ENCODE data around the gene GDPD5.

Gene GDPD5

DNA sequence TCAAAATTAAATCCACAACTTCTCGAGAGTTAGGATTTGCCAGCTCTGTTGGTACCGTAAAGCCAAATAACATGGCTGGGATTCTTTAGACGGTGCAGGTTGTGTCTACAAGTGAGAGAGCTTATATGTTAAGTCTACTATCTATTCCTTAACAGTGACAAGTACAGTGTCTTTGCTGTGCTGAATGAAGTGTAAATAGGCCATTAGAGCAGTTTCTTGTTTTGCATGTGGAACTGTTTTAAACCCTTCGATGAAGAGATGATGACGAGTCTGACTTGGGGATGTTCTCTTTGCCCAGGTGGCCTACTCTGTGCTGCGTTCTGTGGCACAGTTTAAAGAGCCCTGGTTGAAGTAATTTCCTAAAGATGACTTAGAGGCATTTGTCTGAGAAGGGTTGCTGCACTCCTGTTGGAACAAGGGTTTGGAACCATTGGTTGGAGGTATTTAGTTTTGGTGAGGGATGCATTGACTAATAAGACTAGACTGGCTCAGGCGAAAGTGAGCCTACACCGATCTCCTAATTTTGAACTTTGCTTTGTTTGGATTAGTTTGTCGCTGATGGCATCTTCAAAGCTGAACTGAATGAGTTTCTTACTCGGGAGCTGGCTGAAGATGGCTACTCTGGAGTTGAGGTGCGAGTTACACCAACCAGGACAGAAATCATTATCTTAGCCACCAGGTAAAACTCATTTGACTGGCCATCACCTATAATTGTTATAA lies 125.4 kb downstream of the GDPD5 start:
- H3K4me3 ChIP-seq (ENCODE audit: low read length) = peak overlapping the region; percentile 86
- DNase-seq (ENCODE audit: low read depth) = peak; percentile 19
- no peak for TF ChIP-seq CTCF (conservative IDR thresholded peaks at IDR 0.05; ENCODE audit: low read length)

- H3K4me3 ChIP-seq (ENCODE audit: low read length) = peak within 1 kb of the TSS; percentile 86
- DNase-seq (ENCODE audit: low read depth) = peak; percentile 90
- peak; percentile 11; the same call in 1 of the 2 replicates for TF ChIP-seq CTCF (conservative IDR thresholded peaks at IDR 0.05; ENCODE audit: low read length)
Observed at GRCh38 chr11:75399344-75400145, 126.2 kb downstream of the GDPD5 start, which contains the start of gene RPS3. TSS of gene RPS3 (plus strand) at chr11:75399518. CDS start at chr11:75399548, 30 bp downstream.

- no peak overlapping the region for H3K4me3 ChIP-seq (ENCODE audit: low read length)
- TF ChIP-seq CTCF (conservative IDR thresholded peaks at IDR 0.05; ENCODE audit: low read length) = no peak
- no peak for DNase-seq (ENCODE audit: low read depth)
Observed at GRCh38 chr11:75398906-75399305, 126.8 kb downstream of the GDPD5 start.

- no peak for DNase-seq (ENCODE audit: low read depth)
- no peak for TF ChIP-seq CTCF (conservative IDR thresholded peaks at IDR 0.05; ENCODE audit: low read length)
- no peak overlapping the region for H3K4me3 ChIP-seq (ENCODE audit: low read length)
Observed at GRCh38 chr11:75394085-75394840, 131.5 kb downstream of the GDPD5 start.

- no peak for TF ChIP-seq CTCF (conservative IDR thresholded peaks at IDR 0.05; ENCODE audit: low read length)
- no peak overlapping the region for H3K4me3 ChIP-seq (ENCODE audit: low read length)
- DNase-seq (ENCODE audit: low read depth) = no peak
Observed at GRCh38 chr11:75389925-75390324, 135.8 kb downstream of the GDPD5 start.

DNA sequence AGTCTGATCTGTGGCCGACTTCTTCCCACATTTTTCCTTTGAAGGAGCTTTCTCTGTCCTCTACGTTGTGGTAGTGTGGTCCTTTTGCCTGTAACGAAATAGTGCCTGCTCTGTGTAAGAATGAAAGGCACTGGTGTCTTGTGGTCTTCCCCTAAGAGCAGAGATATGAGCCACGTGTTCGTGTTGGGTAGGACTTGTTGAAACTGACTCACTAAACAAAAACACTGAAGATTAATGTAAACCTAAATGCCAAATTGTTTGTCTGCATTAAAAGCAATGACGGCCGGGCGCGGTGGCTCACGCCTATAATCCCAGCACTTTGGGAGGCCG lies 136.5 kb downstream of the GDPD5 start:
- TF ChIP-seq CTCF (conservative IDR thresholded peaks at IDR 0.05; ENCODE audit: low read length) = no peak
- H3K4me3 ChIP-seq (ENCODE audit: low read length) = no peak overlapping the region
- no peak for DNase-seq (ENCODE audit: low read depth)

Data from AG10803 (cell line).